HepG2 (cell line): ENCODE data around the gene NINJ2. TPM values are rescaled to one million over a fixed set of nuclear protein-coding genes. Genes with fewer than 3 reads are reported as not detected.

Experiments
- ATAC-seq: fragments of 200-7000 bp; cut with Tn5 transposase; 3 replicates; pipeline ENCODE4 v1.9.1; 2020; ENCODE audit warnings: mild to moderate bottlenecking, moderate library complexity
- BruUV-seq: library from RNA; stranded (reverse); fragments of 400-500 nt; replicated peaks from 2 replicates; lab custom pipeline; 2021; lab: Mats Ljungman, UMichigan
- CTCF ChIA-PET: fragments of 300-600 bp; formaldehyde crosslinking; extraction: SDS; loops from one replicate; lab custom pipeline; 2021; ENCODE audit warnings: low total read pairs, inconsistent platforms, low intra/inter-chr PET ratio; lab: Yijun Ruan, JAX
- POLR2A ChIA-PET: fragments of 350-600 bp; sonication (Branson Sonifier 250); formaldehyde crosslinking; loops from one replicate; lab custom pipeline; 2020; ENCODE audit warnings: antibody characterized with exemption, inconsistent platforms; lab: Yijun Ruan, JAX
- DNase-seq: peaks from one replicate; pipeline ENCODE4 v3.0.0-alpha.2; 2015; ENCODE audit warnings: low spot score
- FAIRE-seq: peaks from 3 replicates; lab custom pipeline; 2011; peaks lifted over from hg19 to GRCh38; lab: Jason Lieb, UNC
- H2AFZ ChIP-seq: one replicate; pipeline ENCODE4 v1.6.1; 2011; ENCODE audit warnings: low read length, inconsistent platforms
- H3K27ac ChIP-seq: fragments of 300-600 bp; 3 replicates; pipeline ENCODE4 v1.8.0; 2011; ENCODE audit warnings: mixed run types, mild to moderate bottlenecking, mixed read lengths, low read length, inconsistent platforms; ENCODE audit not compliant: insufficient read depth; ENCODE audit errors: extremely low read length
- H3K27me3 ChIP-seq, 2 experiments: fragments of 200-600 bp in 1 of 2; 2 replicates in 1 of 2; 3 replicates in 1 of 2; pipeline versions ENCODE4 v1.6.0 to v1.8.0; 2011; ENCODE audit warnings: low read length in 2 of 2, mild to moderate bottlenecking in 2 of 2, moderate library complexity in 2 of 2, inconsistent platforms in 1 of 2; ENCODE audit not compliant: insufficient read depth in 2 of 2, control insufficient read depth in 1 of 2
- H3K36me3 ChIP-seq, 2 experiments: fragments of 200-600 bp in 1 of 2; replicated peaks in 1 of 2; 2 replicates in 1 of 2; 3 replicates in 1 of 2; pipeline versions ENCODE4 v1.5.1 to v1.8.0; 2011; ENCODE audit warnings: low read length in 2 of 2, inconsistent platforms in 1 of 2; ENCODE audit not compliant: insufficient read depth in 2 of 2, control insufficient read depth in 1 of 2
- H3K4me1 ChIP-seq: 2 replicates; pipeline ENCODE4 v1.5.1; 2012; ENCODE audit warnings: low read length, inconsistent platforms; ENCODE audit not compliant: insufficient read depth
- H3K4me2 ChIP-seq: 2 replicates; pipeline ENCODE4 v1.6.0; 2011; ENCODE audit warnings: low read depth, low read length, inconsistent platforms
- H3K4me3 ChIP-seq, 3 experiments: fragments of 200-600 bp in 1 of 3; sonication (generic), shearing (Covaris generic) in 1 of 3; replicated peaks in 1 of 3; 2 replicates each; pipeline ENCODE4 v1.5.1; 2011 to 2016; ENCODE audit warnings: low read length in 3 of 3, inconsistent platforms in 2 of 3, low read depth in 2 of 3, mild to moderate bottlenecking in 2 of 3, control low read depth in 1 of 3, mixed read lengths in 1 of 3; ENCODE audit not compliant: insufficient read depth in 1 of 3
- H3K79me2 ChIP-seq: one replicate; pipeline ENCODE4 v1.6.1; 2011; ENCODE audit warnings: low read length, inconsistent platforms; ENCODE audit not compliant: insufficient read depth
- H3K9ac ChIP-seq: 2 replicates; pipeline ENCODE4 v1.6.0; 2011; ENCODE audit warnings: mild to moderate bottlenecking, low read depth, low read length, inconsistent platforms; ENCODE audit not compliant: insufficient read depth
- H3K9me3 ChIP-seq: 2 replicates; pipeline ENCODE4 v1.5.1; 2012; ENCODE audit warnings: mild to moderate bottlenecking, low read length
- H4K20me1 ChIP-seq: 2 replicates; pipeline ENCODE4 v1.6.0; 2011; ENCODE audit warnings: inconsistent platforms, mild to moderate bottlenecking, low read length, moderate library complexity; ENCODE audit not compliant: insufficient read depth
- ADNP ChIP-seq: sonication (generic); formaldehyde crosslinking; IDR thresholded peaks from 2 replicates; pipeline ENCODE4 v1.4.0; 2020; ENCODE audit warnings: missing genetic modification reagents
- ATF1 ChIP-seq: IDR thresholded peaks from 2 replicates; pipeline ENCODE4 v1.6.1; 2016; ENCODE audit warnings: mild to moderate bottlenecking, control low read depth
- IKZF1 ChIP-seq: fragments of 450-650 bp; IDR thresholded peaks from 2 replicates; pipeline ENCODE4 v1.7.1; 2016
- ISX ChIP-seq: sonication (generic); formaldehyde crosslinking; conservative IDR thresholded peaks from 2 replicates; pipeline ENCODE4 v1.5.0; 2020; ENCODE audit warnings: missing genetic modification reagents
- NFE2L1 ChIP-seq: sonication (generic); formaldehyde crosslinking; IDR thresholded peaks from 2 replicates; pipeline ENCODE4 v1.4.0; 2020; ENCODE audit warnings: missing genetic modification reagents, mild to moderate bottlenecking, borderline replicate concordance
- SIN3A ChIP-seq: IDR thresholded peaks from 2 replicates; pipeline ENCODE4 v1.6.1; 2011; ENCODE audit warnings: low read depth, mild to moderate bottlenecking, control low read depth, low read length, borderline replicate concordance
- SRSF4 ChIP-seq: fragments of 200-400 bp; formaldehyde crosslinking; IDR thresholded peaks from one replicate; pipeline ENCODE4 v1.6.1; 2018; ENCODE audit warnings: mild to moderate bottlenecking, low read depth, low read length, moderate library complexity; ENCODE audit not compliant: poor library complexity, severe bottlenecking
- SRSF9 ChIP-seq: fragments of 200-400 bp; formaldehyde crosslinking; IDR thresholded peaks from 2 replicates; pipeline ENCODE4 v1.6.1; 2018; ENCODE audit warnings: borderline replicate concordance, mild to moderate bottlenecking, low read depth, low read length; ENCODE audit not compliant: insufficient read depth, poor library complexity, severe bottlenecking
- SRY ChIP-seq: sonication (generic); formaldehyde crosslinking; IDR thresholded peaks from 2 replicates; pipeline ENCODE4 v1.8.0; 2022; ENCODE audit warnings: mild to moderate bottlenecking, missing genetic modification reagents
- TCF12 ChIP-seq, 2 experiments: fragments of 450-650 bp in 1 of 2; sonication (generic) in 1 of 2; formaldehyde crosslinking in 1 of 2; IDR thresholded peaks; 2 replicates each; pipeline versions ENCODE4 v1.6.1 to v1.8.0; 2017 to 2022; ENCODE audit warnings: antibody characterized with exemption in 1 of 2, mild to moderate bottlenecking in 1 of 2, missing genetic modification reagents in 1 of 2, moderate library complexity in 1 of 2
- ZFY ChIP-seq: sonication (generic); formaldehyde crosslinking; IDR thresholded peaks from 2 replicates; pipeline ENCODE4 v1.4.0; 2020; ENCODE audit warnings: missing genetic modification reagents
- ZNF253 ChIP-seq: sonication (generic); formaldehyde crosslinking; IDR thresholded peaks from 2 replicates; pipeline ENCODE4 v1.8.0; 2022; ENCODE audit warnings: mild to moderate bottlenecking, missing genetic modification reagents, borderline replicate concordance
- ZNF34 ChIP-seq: sonication (generic); formaldehyde crosslinking; IDR thresholded peaks from 2 replicates; pipeline ENCODE4 v1.4.0; 2020; ENCODE audit warnings: mild to moderate bottlenecking, missing genetic modification reagents, borderline replicate concordance
- ZNF468 ChIP-seq: sonication (generic); formaldehyde crosslinking; IDR thresholded peaks from 2 replicates; pipeline ENCODE4 v1.8.0; 2022; ENCODE audit warnings: mild to moderate bottlenecking, moderate library complexity, missing genetic modification reagents
- ZNF569 ChIP-seq: sonication (generic); formaldehyde crosslinking; IDR thresholded peaks from 2 replicates; pipeline ENCODE4 v1.5.0; 2020; ENCODE audit warnings: mild to moderate bottlenecking, missing genetic modification reagents, moderate library complexity, borderline replicate concordance
- WGBS: methylation state at CpG from one replicate; pipeline ENCODE4 v1.1.6; 2017; ENCODE audit warnings: low lambda C conversion rate; 5-methylcytosine and 5-hydroxymethylcytosine counted together
- in situ Hi-C: cut with HindIII; loops from 2 replicates; pipeline ENCODE4 v1.10.0; 2017; ENCODE audit warnings: low pct_unique_long_range_greater_than_20kb; ENCODE audit not compliant: extremely low pct_ligation_motif_present
- intact Hi-C: fragments of 100-400 bp; cut with micrococcal nuclease; formaldehyde crosslinking; loops from one replicate; pipeline ENCODE4 v1.10.0; 2022; ENCODE audit not compliant: unreplicated experiment
- polyA plus RNA-seq, 8 experiments: library from polyadenylated mRNA; depleted of rRNA in 3 of 8; stranded (reverse) in 7 of 8; unstranded in 1 of 8; fragments of >200 nt; fragmentation: Illumina TruSeq in 4 of 8; extraction: Trizol in 4 of 8; gene quantifications; 2 replicates each; pipeline versions ENCODE4 v1.2.1 to v1.2.3, GENCODE V29; 2011 to 2016; ENCODE audit warnings: low read depth in 4 of 8, missing spikeins in 1 of 8, mixed read lengths in 1 of 8; ENCODE audit not compliant: insufficient read depth in 1 of 8
- total RNA-seq, 5 experiments: library from RNA; depleted of rRNA; stranded (reverse); fragments of >200 nt; fragmentation: Illumina TruSeq; extraction: Trizol; gene quantifications; 2 replicates each; pipeline ENCODE4 v1.2.3, GENCODE V29; 2016; ENCODE audit warnings: low read depth in 1 of 5
- TF ChIP-seq, protein P1 (sequence below), 2 experiments: fragments of 450-650 bp in 1 of 2; sonication (generic) in 1 of 2; formaldehyde crosslinking in 1 of 2; IDR thresholded peaks; 2 replicates each; pipeline versions ENCODE4 v1.6.1 to v1.8.0; 2016 to 2022; ENCODE audit warnings: antibody characterized with exemption in 1 of 2, mild to moderate bottlenecking in 1 of 2, missing genetic modification reagents in 1 of 2

Gene NINJ2
- total and polyA plus RNA-seq, 2 of the 13 experiments (the other 11 are each of a cell fraction or from before 2014, with no cell fraction given), result 0.62 to 3.8 TPM

DNA sequence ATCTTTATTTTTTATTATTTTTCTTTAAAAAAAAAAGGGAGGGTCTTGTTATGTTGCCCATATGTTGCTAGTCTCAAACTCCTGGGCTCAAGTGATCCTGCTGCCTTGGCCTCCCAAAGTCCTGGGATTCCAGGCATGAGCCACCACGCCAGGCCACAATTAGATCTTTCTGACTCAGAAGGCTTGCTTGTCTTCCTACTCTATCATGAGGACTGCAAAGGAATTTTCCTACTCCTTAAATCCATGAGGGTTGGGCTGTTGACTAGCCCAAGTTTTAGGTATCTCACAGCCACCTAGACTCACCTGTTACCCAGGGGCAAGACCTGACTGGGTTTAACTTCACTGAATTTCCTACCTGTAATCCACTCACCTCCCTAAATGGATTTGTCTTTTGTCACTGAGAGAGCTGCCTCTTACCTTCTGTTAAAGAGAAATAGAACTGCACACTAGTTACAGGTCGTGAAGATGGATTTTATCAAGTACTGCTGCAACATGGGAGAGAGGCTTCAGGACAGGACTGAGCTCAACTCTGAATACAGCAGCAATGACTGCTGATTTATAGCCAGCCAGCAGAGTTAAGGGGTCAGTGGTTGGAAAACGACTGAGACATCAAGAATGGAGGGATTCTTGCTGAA lies 131.2 kb downstream of the NINJ2 start:
- Histone ChIP-seq H3K36me3 (no peaks in the 10 kb centered on the region), H2AFZ (no peak overlapping the region), H3K4me1 (no peaks in the 10 kb centered on the region), H3K9me3 (peaks cover 17% of the 10 kb centered on the region; the same call in 1 of the 2 replicates), H3K4me3 (no peak overlapping the region), H3K9ac (no peak overlapping the region), H3K27me3 (no peaks in the 10 kb centered on the region), H3K27ac (no peak overlapping the region), H3K4me2 (no peak overlapping the region), H3K79me2 (no peaks in the 10 kb centered on the region), H4K20me1 (no peaks in the 10 kb centered on the region)
- ATAC-seq (no peak), DNase-seq (no peak), FAIRE-seq (no peak)
- CTCF ChIA-PET, result no interaction called here
- POLR2A ChIA-PET, result no interaction called here
- WGBS, result 19% methylated on average over 3 of the region's 3 CpGs
- in situ Hi-C loops, result no loop called here
- intact Hi-C loops, result no loop called here
- no TSS peak for BruUV-seq
- TF ChIP-seq ATF1 (no peak), TCF12 (IDR thresholded peaks at IDR 0.05) (no peak), TCF12 (CRISPR knock-in tag; IDR thresholded peaks at IDR 0.05) (no peak), SRSF4 (no peak), ADNP (CRISPR knock-in tag) (no peak), SRY (no peak), ZNF468 (CRISPR knock-in tag) (no peak), SRSF9 (no peak), NFE2L1 (CRISPR knock-in tag) (no peak), ZFY (no peak), ZNF569 (no peak), IKZF1 (no peak), SIN3A (no peak), ISX (no peak), ZNF34 (no peak), ZNF253 (CRISPR knock-in tag) (no peak)
- TF ChIP-seq, protein P1, sequence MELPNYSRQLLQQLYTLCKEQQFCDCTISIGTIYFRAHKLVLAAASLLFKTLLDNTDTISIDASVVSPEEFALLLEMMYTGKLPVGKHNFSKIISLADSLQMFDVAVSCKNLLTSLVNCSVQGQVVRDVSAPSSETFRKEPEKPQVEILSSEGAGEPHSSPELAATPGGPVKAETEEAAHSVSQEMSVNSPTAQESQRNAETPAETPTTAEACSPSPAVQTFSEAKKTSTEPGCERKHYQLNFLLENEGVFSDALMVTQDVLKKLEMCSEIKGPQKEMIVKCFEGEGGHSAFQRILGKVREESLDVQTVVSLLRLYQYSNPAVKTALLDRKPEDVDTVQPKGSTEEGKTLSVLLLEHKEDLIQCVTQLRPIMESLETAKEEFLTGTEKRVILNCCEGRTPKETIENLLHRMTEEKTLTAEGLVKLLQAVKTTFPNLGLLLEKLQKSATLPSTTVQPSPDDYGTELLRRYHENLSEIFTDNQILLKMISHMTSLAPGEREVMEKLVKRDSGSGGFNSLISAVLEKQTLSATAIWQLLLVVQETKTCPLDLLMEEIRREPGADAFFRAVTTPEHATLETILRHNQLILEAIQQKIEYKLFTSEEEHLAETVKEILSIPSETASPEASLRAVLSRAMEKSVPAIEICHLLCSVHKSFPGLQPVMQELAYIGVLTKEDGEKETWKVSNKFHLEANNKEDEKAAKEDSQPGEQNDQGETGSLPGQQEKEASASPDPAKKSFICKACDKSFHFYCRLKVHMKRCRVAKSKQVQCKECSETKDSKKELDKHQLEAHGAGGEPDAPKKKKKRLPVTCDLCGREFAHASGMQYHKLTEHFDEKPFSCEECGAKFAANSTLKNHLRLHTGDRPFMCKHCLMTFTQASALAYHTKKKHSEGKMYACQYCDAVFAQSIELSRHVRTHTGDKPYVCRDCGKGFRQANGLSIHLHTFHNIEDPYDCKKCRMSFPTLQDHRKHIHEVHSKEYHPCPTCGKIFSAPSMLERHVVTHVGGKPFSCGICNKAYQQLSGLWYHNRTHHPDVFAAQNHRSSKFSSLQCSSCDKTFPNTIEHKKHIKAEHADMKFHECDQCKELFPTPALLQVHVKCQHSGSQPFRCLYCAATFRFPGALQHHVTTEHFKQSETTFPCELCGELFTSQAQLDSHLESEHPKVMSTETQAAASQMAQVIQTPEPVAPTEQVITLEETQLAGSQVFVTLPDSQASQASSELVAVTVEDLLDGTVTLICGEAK (IDR thresholded peaks at IDR 0.05), result no peak
- TF ChIP-seq, protein P1 (CRISPR knock-in tag; IDR thresholded peaks at IDR 0.05), result no peak
